NCI-H345 treated with DMSO at 0.1 percent for 48 hours (cell line): ENCODE results near the gene SPATA1.
"Not testable (repeated sequence)": the region's sequence is repeated elsewhere in the genome, so short reads cannot be mapped to it uniquely, and the experiment has no call there.

Source experiments
- DNase-seq: peaks from one replicate; lab custom pipeline; 2025; ENCODE audit not compliant: unreplicated experiment; lab: John Stamatoyannopoulos, UW

Gene SPATA1

DNA sequence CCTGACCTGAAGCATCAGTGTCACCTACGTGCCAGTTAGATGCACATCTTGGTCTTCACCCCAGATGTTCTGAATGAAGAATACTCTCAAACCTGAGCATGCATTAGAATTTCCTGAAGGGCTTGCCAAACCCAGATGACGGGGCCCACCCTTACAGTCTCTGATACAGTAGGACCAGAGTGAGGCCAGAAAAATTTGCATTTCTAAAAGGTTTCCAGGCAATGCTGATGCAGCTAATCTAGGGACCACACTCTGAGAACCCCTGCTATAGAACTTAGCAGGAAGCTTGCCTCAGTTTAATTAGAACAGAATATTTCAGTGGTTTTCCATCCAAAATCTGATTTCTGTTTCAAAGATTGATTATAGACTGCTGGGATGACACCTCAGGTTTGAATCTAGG, 77.9 kb downstream of the SPATA1 start:
- DNase-seq = no peak

DNA sequence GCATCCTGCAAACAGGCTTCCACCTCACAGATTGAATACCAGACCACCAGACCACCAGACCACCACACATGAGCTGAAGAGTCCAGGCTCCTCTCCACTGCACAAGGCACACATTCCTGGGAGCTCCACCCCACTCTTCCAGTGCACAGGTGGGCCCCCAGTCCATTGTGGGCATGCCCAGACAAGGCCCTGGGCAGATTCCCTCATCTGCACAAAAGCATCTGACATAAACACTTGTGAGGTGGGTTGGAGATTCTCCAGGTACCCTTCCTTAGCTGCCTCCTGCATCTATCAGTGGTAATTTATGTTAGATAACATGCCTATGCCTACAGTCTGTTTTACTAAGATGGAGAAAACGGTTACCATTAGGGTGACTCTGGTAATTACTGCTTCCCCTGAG, 79.6 kb downstream of the SPATA1 start:
- DNase-seq = no peak

DNA sequence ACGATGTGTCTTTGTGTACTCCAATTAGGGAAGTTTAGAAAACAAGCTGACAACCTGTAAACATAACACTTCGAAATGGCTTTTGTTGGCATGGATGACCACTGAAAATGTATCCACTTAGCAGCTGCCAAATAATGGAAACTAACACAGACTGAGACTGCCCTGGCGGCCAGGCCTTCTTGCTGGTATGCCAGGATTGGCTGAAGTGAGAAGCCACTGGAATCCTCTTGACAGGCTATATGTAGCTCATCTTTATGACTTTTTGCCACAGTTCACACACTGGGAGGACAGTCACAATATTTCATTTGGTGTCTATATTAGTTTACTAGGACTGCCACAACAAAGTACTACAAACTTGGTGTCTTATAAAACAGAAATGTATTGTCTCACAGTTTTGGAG, 80.9 kb downstream of the SPATA1 start:
- no peak for DNase-seq

DNA sequence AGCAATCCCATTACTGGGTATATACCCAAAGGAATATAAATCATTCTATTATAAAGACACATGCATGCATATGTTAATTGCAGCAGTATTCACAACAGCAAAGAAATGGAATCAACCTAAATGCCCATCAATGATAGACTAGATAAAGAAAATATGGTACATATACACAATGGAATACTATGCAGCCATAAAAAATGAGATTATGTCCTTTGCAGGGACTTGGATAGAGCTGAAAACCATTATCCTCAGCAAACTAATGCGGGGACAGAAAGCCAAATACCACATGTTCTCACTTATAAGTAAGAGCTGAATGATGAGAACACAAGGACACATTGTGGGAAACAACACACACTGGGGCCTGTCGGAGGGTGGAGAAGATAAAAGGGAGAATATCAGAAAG, 88.8 kb downstream of the SPATA1 start:
- DNase-seq = not testable (repeated sequence)

DNA sequence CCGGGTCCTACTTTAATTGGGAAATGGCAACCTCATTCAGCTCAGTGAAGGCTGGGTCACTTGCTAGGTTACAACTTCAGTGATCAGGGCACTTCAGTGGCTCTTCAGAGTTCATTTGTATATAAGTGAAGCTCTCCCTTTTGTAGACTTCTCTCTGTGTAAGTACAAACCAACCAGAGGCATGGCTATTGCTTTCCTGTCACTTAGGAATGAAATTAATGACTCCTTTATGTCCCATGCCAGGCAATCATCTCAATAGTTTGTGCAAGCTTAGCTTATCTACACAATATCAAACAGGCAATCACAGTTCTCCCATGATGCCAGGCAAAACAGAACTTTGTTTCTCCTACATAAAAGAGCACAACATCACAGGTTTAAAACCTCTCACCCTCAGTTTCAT, 90.8 kb downstream of the SPATA1 start:
- no peak for DNase-seq

DNA sequence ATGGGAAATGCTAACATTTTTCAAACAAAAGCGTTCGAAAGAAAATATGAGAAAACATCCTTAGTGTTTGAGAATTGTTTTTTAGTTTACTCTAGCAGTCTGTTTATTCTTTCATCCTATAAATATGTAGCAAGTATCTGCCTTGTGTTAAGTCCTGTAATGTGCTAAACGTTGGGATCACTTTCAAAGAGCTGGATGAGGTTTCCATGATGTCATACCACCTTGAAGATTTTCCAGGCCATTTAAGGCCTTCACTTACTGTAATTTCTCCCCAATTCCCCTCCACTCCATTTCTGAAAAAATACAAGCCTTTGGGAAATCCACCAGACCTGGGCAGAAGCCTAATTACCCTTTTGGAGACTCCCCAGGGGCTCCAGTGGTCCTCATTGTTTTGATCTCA, 92.2 kb downstream of the SPATA1 start:
- no peak for DNase-seq

GRCh38 chr1:84598846-84599741, 92.9 kb downstream of the SPATA1 start:
- DNase-seq = no peak

GRCh38 chr1:84600796-84601195, 94.6 kb downstream of the SPATA1 start:
- no peak for DNase-seq

DNA sequence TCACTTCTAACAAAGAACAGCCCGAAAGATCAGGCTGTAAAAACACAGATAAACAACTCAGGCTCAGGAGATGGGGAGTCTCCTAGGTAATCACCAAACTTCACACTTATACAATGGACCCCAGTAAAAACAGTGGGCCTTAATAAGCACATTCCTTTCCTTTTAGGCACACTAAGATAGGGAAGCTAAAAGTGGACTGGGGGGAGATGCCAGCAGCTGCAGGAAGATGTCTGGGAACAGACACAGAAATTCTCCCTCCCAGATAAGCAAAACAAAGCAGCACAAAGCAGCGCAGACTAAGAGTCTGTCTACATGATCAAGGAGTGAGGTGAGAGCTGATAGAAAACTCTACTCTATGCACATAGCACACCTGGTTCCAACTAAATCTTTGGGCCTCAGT, 97.0 kb downstream of the SPATA1 start:
- DNase-seq = no peak

GRCh38 chr1:84603941-84604830, 98.0 kb downstream of the SPATA1 start:
- no peak for DNase-seq

GRCh38 chr1:84605157-84605556, 99.0 kb downstream of the SPATA1 start:
- no peak for DNase-seq

DNA sequence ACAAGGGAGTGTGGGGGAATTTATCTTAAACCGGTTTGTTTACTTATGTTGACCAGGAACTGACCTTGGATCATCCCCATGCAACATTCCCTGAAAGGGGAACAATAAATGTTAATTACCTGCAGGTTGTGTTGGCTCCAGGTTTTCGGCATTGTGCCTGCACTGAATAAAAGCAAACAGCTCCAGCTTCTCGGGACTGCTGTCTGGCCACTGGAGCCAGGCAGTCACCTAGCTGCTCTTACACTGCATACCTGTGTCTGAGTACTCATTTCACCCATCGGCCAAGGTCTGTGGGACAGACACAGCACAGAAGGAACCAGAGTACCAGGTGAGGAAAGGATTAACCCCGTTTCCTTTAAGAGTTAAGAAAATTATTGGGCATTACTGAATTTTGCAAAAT, 100.8 kb downstream of the SPATA1 start:
- no peak for DNase-seq

GRCh38 chr1:84611091-84611490, 104.9 kb downstream of the SPATA1 start:
- DNase-seq = no peak

DNA sequence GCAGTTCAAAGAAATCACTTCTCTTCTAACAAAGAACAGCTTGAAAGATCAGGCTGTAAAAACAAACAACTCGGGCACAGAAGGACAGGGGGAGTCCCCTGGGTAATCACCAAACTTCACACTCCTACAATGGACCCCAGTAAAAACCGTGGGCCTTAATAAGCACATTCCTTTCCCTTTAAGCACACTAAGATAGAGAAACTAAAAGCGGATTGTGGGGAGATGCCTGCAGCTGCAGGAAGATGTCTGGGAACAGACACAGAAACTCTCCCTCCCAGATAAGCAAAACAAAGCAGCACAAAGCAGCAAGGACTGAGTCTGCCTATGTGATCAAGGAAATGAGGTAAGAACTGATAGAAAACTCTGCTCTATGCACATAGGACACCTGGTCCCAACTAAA, 105.6 kb downstream of the SPATA1 start:
- DNase-seq = no peak

- no peak for DNase-seq
Observed at GRCh38 chr1:84613026-84613425, 106.8 kb downstream of the SPATA1 start.

GRCh38 chr1:84613887-84614286, 107.7 kb downstream of the SPATA1 start:
- DNase-seq = no peak

DNA sequence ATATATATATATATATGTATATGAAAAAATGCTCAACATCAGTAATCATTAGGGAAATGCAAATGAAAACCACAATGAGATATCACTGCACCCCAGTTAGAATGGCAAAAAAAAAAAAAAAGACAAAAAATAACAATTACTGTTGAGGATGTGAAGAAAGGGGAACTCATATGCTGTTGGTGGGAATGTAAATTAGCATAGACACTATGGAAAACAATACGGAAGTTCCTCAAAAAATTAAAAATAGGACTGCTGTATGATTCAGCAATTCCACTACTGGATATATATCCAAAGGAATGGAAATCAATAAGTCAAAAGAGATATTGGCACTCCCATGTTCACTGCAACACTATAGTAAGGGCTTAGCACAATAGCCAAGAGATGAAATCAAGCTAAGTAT, 109.6 kb downstream of the SPATA1 start:
- no peak for DNase-seq
